ENCODE results near the gene KCNK5. TPM values are rescaled to one million over a fixed set of nuclear protein-coding genes. Genes with fewer than 3 reads are reported as not detected.

Gene KCNK5
- total and polyA plus RNA-seq, 4 donors, result 6.0 to 22.0 (median 16.1) TPM

GRCh38 chr6:39181333-39181732 lies 47.9 kb downstream of the KCNK5 start:
- H3K36me3 ChIP-seq (ENCODE audit: control insufficient read depth in 4 of 4, insufficient read depth in 4 of 4, low read length in 4 of 4), result no peaks in the 10 kb centered on the region
- no peaks in the 10 kb centered on the region for H3K27me3 ChIP-seq (ENCODE audit: control insufficient read depth in 3 of 3, insufficient read depth in 3 of 3, low read length in 2 of 3)
- no peak for ATAC-seq (ENCODE audit: insufficient read depth, low FRiP score)
- H3K4me1 ChIP-seq (ENCODE audit: control insufficient read depth in 5 of 5, insufficient read depth in 5 of 5, low read length in 5 of 5), result peaks cover 0 to 8% (median 0%) of the 10 kb centered on the region in 5 donors
- H3K9me3 ChIP-seq (ENCODE audit: control insufficient read depth in 4 of 4, insufficient read depth in 3 of 4, low read length in 3 of 4), result peaks cover 0 to 3% (median under 1%) of the 10 kb centered on the region in 4 donors
- H3K27ac ChIP-seq (ENCODE audit: low read depth in 1 of 2, low read length in 1 of 2), result no peak overlapping the region
- TF ChIP-seq CTCF (IDR thresholded peaks at IDR 0.05; ENCODE audit: control extremely low read depth, extremely low read depth), result no peak
- DNase-seq, result no peak
- H3K4me3 ChIP-seq, result no peak overlapping the region
- no peak overlapping the region for H3K9ac ChIP-seq (ENCODE audit: insufficient read depth in 1 of 2, low read length in 2 of 2)
- 82 to 85% methylated on average over 6 of the region's 6 CpGs for WGBS, 2 donors

- H3K27ac ChIP-seq (ENCODE audit: low read depth in 1 of 2, low read length in 1 of 2), result no peak overlapping the region
- H3K4me1 ChIP-seq (ENCODE audit: control insufficient read depth in 5 of 5, insufficient read depth in 5 of 5, low read length in 5 of 5), result peaks cover 0 to 2% (median 0%) of the 10 kb centered on the region in 5 donors
- H3K4me3 ChIP-seq, result no peak overlapping the region
- no peak for TF ChIP-seq CTCF (IDR thresholded peaks at IDR 0.05; ENCODE audit: control extremely low read depth, extremely low read depth)
- no peak for DNase-seq
- peaks cover 0 to 3% (median under 1%) of the 10 kb centered on the region in 4 donors for H3K9me3 ChIP-seq (ENCODE audit: control insufficient read depth in 4 of 4, insufficient read depth in 3 of 4, low read length in 3 of 4)
- no peaks in the 10 kb centered on the region for H3K36me3 ChIP-seq (ENCODE audit: control insufficient read depth in 4 of 4, insufficient read depth in 4 of 4, low read length in 4 of 4)
- no peak overlapping the region for H3K9ac ChIP-seq (ENCODE audit: insufficient read depth in 1 of 2, low read length in 2 of 2)
- no peak for ATAC-seq (ENCODE audit: insufficient read depth, low FRiP score)
- WGBS, 2 donors, result 76 to 79% methylated on average over 4 of the region's 4 CpGs
- no peaks in the 10 kb centered on the region for H3K27me3 ChIP-seq (ENCODE audit: control insufficient read depth in 3 of 3, insufficient read depth in 3 of 3, low read length in 2 of 3)
These were observed 50.5 kb downstream of the KCNK5 start for GRCh38 chr6:39178804-39179203.

GRCh38 chr6:39178235-39178634 lies 51.0 kb downstream of the KCNK5 start:
- peaks cover 0 to 1% (median 0%) of the 10 kb centered on the region in 5 donors for H3K4me1 ChIP-seq (ENCODE audit: control insufficient read depth in 5 of 5, insufficient read depth in 5 of 5, low read length in 5 of 5)
- H3K27ac ChIP-seq (ENCODE audit: low read depth in 1 of 2, low read length in 1 of 2), result no peak overlapping the region
- no peaks in the 10 kb centered on the region for H3K27me3 ChIP-seq (ENCODE audit: control insufficient read depth in 3 of 3, insufficient read depth in 3 of 3, low read length in 2 of 3)
- H3K4me3 ChIP-seq, result no peak overlapping the region
- H3K9me3 ChIP-seq (ENCODE audit: control insufficient read depth in 4 of 4, insufficient read depth in 3 of 4, low read length in 3 of 4), result peaks cover 0 to 3% (median under 1%) of the 10 kb centered on the region in 4 donors
- ATAC-seq (ENCODE audit: insufficient read depth, low FRiP score), result no peak
- no peak overlapping the region for H3K9ac ChIP-seq (ENCODE audit: insufficient read depth in 1 of 2, low read length in 2 of 2)
- H3K36me3 ChIP-seq (ENCODE audit: control insufficient read depth in 4 of 4, insufficient read depth in 4 of 4, low read length in 4 of 4), result no peaks in the 10 kb centered on the region
- no peak for DNase-seq
- 86 to 89% methylated on average over 8 of the region's 8 CpGs for WGBS, 2 donors
- no peak for TF ChIP-seq CTCF (IDR thresholded peaks at IDR 0.05; ENCODE audit: control extremely low read depth, extremely low read depth)

- H3K4me1 ChIP-seq (ENCODE audit: control insufficient read depth in 5 of 5, insufficient read depth in 5 of 5, low read length in 5 of 5), result peaks cover 0 to 1% (median 0%) of the 10 kb centered on the region in 5 donors
- DNase-seq, result no peak
- no peak for TF ChIP-seq CTCF (IDR thresholded peaks at IDR 0.05; ENCODE audit: control extremely low read depth, extremely low read depth)
- no peak overlapping the region for H3K4me3 ChIP-seq
- 82 to 90% methylated on average over 1 of the region's 1 CpG for WGBS, 2 donors
- H3K36me3 ChIP-seq (ENCODE audit: control insufficient read depth in 4 of 4, insufficient read depth in 4 of 4, low read length in 4 of 4), result no peaks in the 10 kb centered on the region
- no peaks in the 10 kb centered on the region for H3K27me3 ChIP-seq (ENCODE audit: control insufficient read depth in 3 of 3, insufficient read depth in 3 of 3, low read length in 2 of 3)
- ATAC-seq (ENCODE audit: insufficient read depth, low FRiP score), result no peak
- H3K9me3 ChIP-seq (ENCODE audit: control insufficient read depth in 4 of 4, insufficient read depth in 3 of 4, low read length in 3 of 4), result peaks cover 0 to 3% (median under 1%) of the 10 kb centered on the region in 4 donors
- no peak overlapping the region for H3K27ac ChIP-seq (ENCODE audit: low read depth in 1 of 2, low read length in 1 of 2)
- no peak overlapping the region for H3K9ac ChIP-seq (ENCODE audit: insufficient read depth in 1 of 2, low read length in 2 of 2)
These were observed 52.1 kb downstream of the KCNK5 start for GRCh38 chr6:39177130-39177529.
